Endothelial cell of umbilical vein (primary cell): ENCODE data around the gene DOCK4. TPM values are rescaled to one million over a fixed set of nuclear protein-coding genes. Genes with fewer than 3 reads are reported as not detected.

Source experiments
- BruUV-seq: library from RNA; stranded (reverse); fragments of 400-500 nt; replicated peaks from 2 replicates; lab custom pipeline; 2021; lab: Mats Ljungman, UMichigan
- CTCF ChIA-PET: fragments of 300-600, 350-600 bp; sonication (Branson Sonifier 250); formaldehyde crosslinking; loops from one replicate; lab custom pipeline; 2021; ENCODE audit warnings: antibody characterized with exemption, inconsistent platforms; lab: Charles Lee
- POLR2A ChIA-PET: fragments of 300-600, 350-600 bp; sonication (Branson Sonifier 250); formaldehyde crosslinking; loops from one replicate; lab custom pipeline; 2021; ENCODE audit warnings: antibody characterized with exemption, inconsistent platforms; lab: Charles Lee
- DNase-seq: peaks from one replicate; pipeline ENCODE4 v3.0.0-alpha.2; 2011; ENCODE audit warnings: low read depth, low spot score
- FAIRE-seq: peaks from 2 replicates; lab custom pipeline; 2011; peaks lifted over from hg19 to GRCh38; lab: Jason Lieb, UNC
- H2AFZ ChIP-seq: 2 replicates; pipeline ENCODE4 v1.6.0; 2012; ENCODE audit warnings: low read depth, low read length, control low read depth, inconsistent platforms
- H3K27ac ChIP-seq: 2 replicates; pipeline ENCODE4 v1.5.1; 2011; ENCODE audit warnings: low read depth, mild to moderate bottlenecking, control low read depth, low read length, moderate library complexity; ENCODE audit not compliant: insufficient read depth
- H3K27me3 ChIP-seq, 2 experiments: 2 replicates each; pipeline versions ENCODE4 v1.6.0 to v1.6.1; 2011; ENCODE audit warnings: low read length in 2 of 2, mixed read lengths in 1 of 2; ENCODE audit not compliant: control insufficient read depth in 2 of 2, insufficient read depth in 2 of 2
- H3K36me3 ChIP-seq, 2 experiments: 2 replicates in 1 of 2; 3 replicates in 1 of 2; pipeline ENCODE4 v1.5.1; 2011; ENCODE audit warnings: low read length in 2 of 2, mild to moderate bottlenecking in 1 of 2, moderate library complexity in 1 of 2; ENCODE audit not compliant: control insufficient read depth in 2 of 2, insufficient read depth in 2 of 2; ENCODE audit errors: extremely low read depth in 1 of 2
- H3K4me1 ChIP-seq: 3 replicates; pipeline ENCODE4 v1.5.1; 2011; ENCODE audit warnings: mild to moderate bottlenecking, low read length; ENCODE audit not compliant: control insufficient read depth, insufficient read depth; ENCODE audit errors: extremely low read depth
- H3K4me2 ChIP-seq: 2 replicates; pipeline ENCODE4 v1.6.1; 2011; ENCODE audit warnings: low read length, control low read depth, mixed read lengths; ENCODE audit not compliant: insufficient read depth
- H3K4me3 ChIP-seq, 3 experiments: fragments of 200-600 bp in 1 of 3; sonication (generic), shearing (Covaris generic) in 1 of 3; replicated peaks in 1 of 3; 2 replicates each; pipeline ENCODE4 v1.5.1; 2011 to 2016; ENCODE audit warnings: control low read depth in 3 of 3, low read length in 3 of 3, mild to moderate bottlenecking in 2 of 3, inconsistent platforms in 1 of 3, low read depth in 1 of 3, moderate library complexity in 1 of 3; ENCODE audit not compliant: insufficient read depth in 1 of 3
- H3K79me2 ChIP-seq: 2 replicates; pipeline ENCODE4 v1.6.0; 2012; ENCODE audit warnings: low read length, inconsistent platforms; ENCODE audit not compliant: control insufficient read depth, insufficient read depth
- H3K9ac ChIP-seq: replicated peaks from 2 replicates; pipeline ENCODE3; 2011; ENCODE audit warnings: low read length, control low read depth; ENCODE audit not compliant: insufficient read depth; ENCODE audit errors: extremely low read depth
- H3K9me1 ChIP-seq: replicated peaks from 3 replicates; pipeline ENCODE4 v1.6.0; 2011; ENCODE audit warnings: mild to moderate bottlenecking, low read length; ENCODE audit not compliant: control insufficient read depth, insufficient read depth; ENCODE audit errors: extremely low read depth
- H3K9me3 ChIP-seq: replicated peaks from 2 replicates; pipeline ENCODE4 v1.5.1; 2012; ENCODE audit warnings: low read length, inconsistent platforms; ENCODE audit not compliant: control insufficient read depth, insufficient read depth
- H4K20me1 ChIP-seq: replicated peaks from 2 replicates; pipeline ENCODE3; 2011; ENCODE audit warnings: mild to moderate bottlenecking, low read length; ENCODE audit not compliant: control insufficient read depth, insufficient read depth; ENCODE audit errors: extremely low read depth
- EZH2 ChIP-seq: IDR thresholded peaks from 2 replicates; pipeline ENCODE4 v1.6.1; 2012; ENCODE audit warnings: borderline replicate concordance, low read depth, mild to moderate bottlenecking, moderate library complexity, low read length, inconsistent platforms; ENCODE audit not compliant: severe bottlenecking
- FOS ChIP-seq: IDR thresholded peaks from 2 replicates; pipeline ENCODE4 v1.6.1; 2011; ENCODE audit warnings: mild to moderate bottlenecking, low read length, moderate library complexity, borderline replicate concordance; ENCODE audit not compliant: insufficient read depth
- GATA2 ChIP-seq: IDR thresholded peaks from 2 replicates; pipeline ENCODE4 v1.7.0; 2011; ENCODE audit warnings: low read depth, mild to moderate bottlenecking, moderate library complexity, mixed read lengths, low read length; ENCODE audit not compliant: insufficient read length, insufficient read depth
- JUN ChIP-seq: IDR thresholded peaks from 2 replicates; pipeline ENCODE4 v1.6.1; 2011; ENCODE audit warnings: borderline replicate concordance, low read depth; ENCODE audit not compliant: insufficient read length, insufficient read depth
- MYC ChIP-seq: IDR thresholded peaks from one replicate; pipeline ENCODE4 v1.6.1; 2011; ENCODE audit warnings: mild to moderate bottlenecking, low read depth, low read length
- POLR2A ChIP-seq: IDR thresholded peaks from 2 replicates; pipeline ENCODE4 v1.6.1; 2012; ENCODE audit warnings: low read depth, mild to moderate bottlenecking, control low read depth, low read length
- POLR2AphosphoS5 ChIP-seq: IDR thresholded peaks from 2 replicates; pipeline ENCODE4 v1.6.1; 2012; ENCODE audit warnings: low read depth, mild to moderate bottlenecking, control low read depth, low read length, moderate library complexity; ENCODE audit not compliant: insufficient read depth
- dilution Hi-C: fragments of 300-500 bp; cut with MboI; formaldehyde crosslinking; loops from one replicate; pipeline ENCODE4 v1.15.0; 2019; ENCODE audit warnings: low sequenced_read_pairs; ENCODE audit not compliant: extremely low pct_ligation_motif_present
- intact Hi-C: fragments of 100-400 bp; cut with micrococcal nuclease; formaldehyde crosslinking; loops from one replicate; pipeline ENCODE4 v1.10.0; 2022
- polyA plus RNA-seq, 4 experiments: library from polyadenylated mRNA; depleted of rRNA in 3 of 4; stranded (reverse) in 3 of 4; unstranded in 1 of 4; fragments of >200 nt; gene quantifications; 2 replicates each; pipeline versions ENCODE4 v1.2.1 to v1.2.3, GENCODE V29; 2011 to 2012; ENCODE audit warnings: missing spikeins in 1 of 4
- total RNA-seq: library from RNA; stranded (reverse); gene quantifications from 2 replicates; pipeline ENCODE4 v1.2.3, GENCODE V29; 2021
- TF ChIP-seq, protein P1 (sequence below): IDR thresholded peaks from 2 replicates; pipeline ENCODE4 v1.6.1; 2011; ENCODE audit not compliant: insufficient read depth, insufficient read length
- TF ChIP-seq, protein P2 (sequence below), 2 donors: IDR thresholded peaks; 1 replicate in 1 of 2; 2 replicates in 1 of 2; pipeline ENCODE4 v1.5.1; 2011; ENCODE audit warnings: low read length in 2 of 2, mild to moderate bottlenecking in 2 of 2, moderate library complexity in 2 of 2, control low read depth in 1 of 2, inconsistent platforms in 1 of 2, low read depth in 1 of 2; ENCODE audit not compliant: insufficient read depth in 1 of 2; ENCODE audit errors: extremely low read depth in 1 of 2

DOCK4 gene
- total and polyA plus RNA-seq, 2 donors (not counting 3 experiments of a cell fraction or from before 2014, with no cell fraction given) = 47.4 to 164 TPM

DNA sequence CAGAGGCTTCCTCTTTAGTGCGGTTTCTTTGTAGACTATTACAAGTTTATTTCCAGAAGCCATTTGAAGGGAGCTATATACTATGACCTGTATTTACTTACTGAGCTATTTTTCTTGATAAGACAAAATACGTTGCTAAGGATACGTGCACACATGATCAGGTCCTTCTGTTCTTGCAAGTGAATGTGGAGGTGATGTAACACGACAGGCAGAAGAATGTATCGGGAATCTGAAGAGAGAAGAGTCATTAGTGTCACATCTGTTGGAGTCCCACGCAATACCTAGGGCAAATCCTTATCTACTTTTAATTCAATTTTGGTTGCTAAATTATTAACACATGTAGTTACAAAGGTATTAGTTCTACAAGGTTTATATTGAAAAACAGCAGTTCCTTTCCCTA lies 359.3 kb downstream of the DOCK4 start:
- intact Hi-C loops (no loop called here), dilution Hi-C loops (no loop called here)
- Histone ChIP-seq H2AFZ (no peak overlapping the region), H3K36me3 (peaks cover 20 to 24% of the 10 kb centered on the region in 2 experiments), H3K79me2 (no peaks in the 10 kb centered on the region), H3K4me2 (no peak overlapping the region), H3K4me3 (no peak overlapping the region), H3K9me3 (no peaks in the 10 kb centered on the region), H3K4me1 (peaks cover 2% of the 10 kb centered on the region), H3K27ac (no peak overlapping the region), H3K9me1 (no peaks in the 10 kb centered on the region), H3K9ac (no peak overlapping the region), H4K20me1 (no peaks in the 10 kb centered on the region), H3K27me3 (no peaks in the 10 kb centered on the region)
- no peak for FAIRE-seq
- CTCF ChIA-PET = interaction anchor here (0.6 kb wide), 1 partner anchor 8 kb away, joined by 4 read pairs; no protein-coding TSS in a partner anchor
- TF ChIP-seq JUN (no peak), POLR2AphosphoS5 (no peak), EZH2 (no peak), POLR2A (no peak), GATA2 (no peak)
- TF ChIP-seq, protein P1, sequence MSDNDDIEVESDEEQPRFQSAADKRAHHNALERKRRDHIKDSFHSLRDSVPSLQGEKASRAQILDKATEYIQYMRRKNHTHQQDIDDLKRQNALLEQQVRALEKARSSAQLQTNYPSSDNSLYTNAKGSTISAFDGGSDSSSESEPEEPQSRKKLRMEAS = no peak
- BruUV-seq = no TSS peak
- no peak for DNase-seq
- POLR2A ChIA-PET = no interaction called here

DNA sequence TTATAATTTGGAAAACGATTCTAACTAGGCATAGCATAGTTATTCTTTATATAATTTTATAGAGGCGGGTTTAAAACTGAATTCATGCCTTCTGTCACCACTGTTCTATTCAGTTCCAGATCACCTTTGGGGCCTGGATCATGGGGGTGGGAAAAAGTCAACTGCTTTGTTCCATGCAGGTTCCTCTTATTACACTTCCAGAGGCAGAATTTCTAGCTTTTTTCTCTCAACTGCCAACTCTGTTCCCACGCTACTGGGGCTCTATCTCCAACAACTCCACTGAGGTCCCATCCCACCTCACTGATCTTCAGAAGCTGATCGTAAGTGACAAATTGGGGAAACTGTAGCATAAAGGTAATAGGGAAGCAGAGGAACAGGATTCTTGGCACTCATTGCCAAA lies 360.3 kb downstream of the DOCK4 start:
- Histone ChIP-seq H3K4me1 (peaks cover 5% of the 10 kb centered on the region), H3K27me3 (no peaks in the 10 kb centered on the region), H3K4me2 (no peak overlapping the region), H3K9me1 (no peaks in the 10 kb centered on the region), H3K9me3 (no peaks in the 10 kb centered on the region), H4K20me1 (no peaks in the 10 kb centered on the region), H3K9ac (no peak overlapping the region), H3K36me3 (peaks cover 23 to 31% of the 10 kb centered on the region in 2 experiments), H3K4me3 (no peak overlapping the region), H3K27ac (no peak overlapping the region), H3K79me2 (no peaks in the 10 kb centered on the region), H2AFZ (no peak overlapping the region)
- DNase-seq (no peak), FAIRE-seq (no peak)
- ChIA-PET POLR2A (no interaction called here), CTCF (interaction anchor here (3.3 kb wide), 1 partner anchor 9 kb away, joined by 22 read pairs; no protein-coding TSS in a partner anchor)
- intact Hi-C loops = no loop called here
- BruUV-seq = no TSS peak
- TF ChIP-seq JUN = no peak
- no peak for TF ChIP-seq MYC
- no peak for TF ChIP-seq POLR2AphosphoS5
- no peak for TF ChIP-seq GATA2
- TF ChIP-seq, protein P2, sequence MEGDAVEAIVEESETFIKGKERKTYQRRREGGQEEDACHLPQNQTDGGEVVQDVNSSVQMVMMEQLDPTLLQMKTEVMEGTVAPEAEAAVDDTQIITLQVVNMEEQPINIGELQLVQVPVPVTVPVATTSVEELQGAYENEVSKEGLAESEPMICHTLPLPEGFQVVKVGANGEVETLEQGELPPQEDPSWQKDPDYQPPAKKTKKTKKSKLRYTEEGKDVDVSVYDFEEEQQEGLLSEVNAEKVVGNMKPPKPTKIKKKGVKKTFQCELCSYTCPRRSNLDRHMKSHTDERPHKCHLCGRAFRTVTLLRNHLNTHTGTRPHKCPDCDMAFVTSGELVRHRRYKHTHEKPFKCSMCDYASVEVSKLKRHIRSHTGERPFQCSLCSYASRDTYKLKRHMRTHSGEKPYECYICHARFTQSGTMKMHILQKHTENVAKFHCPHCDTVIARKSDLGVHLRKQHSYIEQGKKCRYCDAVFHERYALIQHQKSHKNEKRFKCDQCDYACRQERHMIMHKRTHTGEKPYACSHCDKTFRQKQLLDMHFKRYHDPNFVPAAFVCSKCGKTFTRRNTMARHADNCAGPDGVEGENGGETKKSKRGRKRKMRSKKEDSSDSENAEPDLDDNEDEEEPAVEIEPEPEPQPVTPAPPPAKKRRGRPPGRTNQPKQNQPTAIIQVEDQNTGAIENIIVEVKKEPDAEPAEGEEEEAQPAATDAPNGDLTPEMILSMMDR (IDR thresholded peaks at IDR 0.05; ENCODE audit: extremely low read depth in 1 of 2, insufficient read depth in 1 of 2, low read depth in 1 of 2, low read length in 2 of 2) = no peak
- TF ChIP-seq, protein P1 = no peak
- TF ChIP-seq FOS = no peak
- TF ChIP-seq EZH2 = no peak
- no peak for TF ChIP-seq POLR2A
- dilution Hi-C loops = no loop called here
